ENCODE results near the gene ABR.
A peak's percentile ranks its signal among the peaks of the same experiment; 100 is the strongest.

The ABR gene

GRCh38 chr17:1211287-1211686 is 31.5 kb upstream of the ABR start:
- H3F3A ChIP-seq (ENCODE audit: insufficient read depth, low read length), result peaks cover 3% of the 10 kb centered on the region; the same call in 1 of the 2 replicates
- no peaks in the 10 kb centered on the region for H4K20me1 ChIP-seq (ENCODE audit: insufficient read depth, low read length)
- H2AFZ ChIP-seq (ENCODE audit: low read length), result no peak overlapping the region
- H3K9me2 ChIP-seq (replicated peaks; ENCODE audit: insufficient read depth, low read length), result no peaks in the 10 kb centered on the region
- H3K36me3 ChIP-seq (replicated peaks; ENCODE audit: insufficient read depth, low read length), result no peaks in the 10 kb centered on the region
- peaks cover 88% of the 10 kb centered on the region for H3K27me3 ChIP-seq (replicated peaks; ENCODE audit: insufficient read depth, low read length)
- H3K4me3 ChIP-seq (ENCODE audit: low read length), result no peak overlapping the region
- H3K9me3 ChIP-seq (replicated peaks; ENCODE audit: insufficient read depth, low read length), result no peaks in the 10 kb centered on the region
- TF ChIP-seq CTCF (IDR thresholded peaks at IDR 0.05; ENCODE audit: low read length), result no peak
- TF ChIP-seq EZH2 (optimal IDR thresholded peaks at IDR 0.05; ENCODE audit: low read depth, low read length), result no peak
- no peak for TF ChIP-seq EZH2phosphoT487 (IDR thresholded peaks at IDR 0.05; ENCODE audit: low read length)
- H3K9ac ChIP-seq (ENCODE audit: low read length), result no peak overlapping the region
- H3K4me2 ChIP-seq (ENCODE audit: low read depth, low read length), result no peak overlapping the region
- DNase-seq, result no peak
- H3K27ac ChIP-seq (ENCODE audit: low read length), result no peak overlapping the region
- H3K79me2 ChIP-seq (ENCODE audit: low read length), result no peaks in the 10 kb centered on the region
- 0 out of 2 replicates have a peak, but pooled peaks cover 5% of the 10 kb centered on the region for H3K4me1 ChIP-seq (ENCODE audit: low read length)

GRCh38 chr17:1208966-1209365 is 29.2 kb upstream of the ABR start:
- H3K36me3 ChIP-seq (replicated peaks; ENCODE audit: insufficient read depth, low read length), result no peaks in the 10 kb centered on the region
- H3K4me3 ChIP-seq (ENCODE audit: low read length), result no peak overlapping the region
- H3K9me2 ChIP-seq (replicated peaks; ENCODE audit: insufficient read depth, low read length), result no peaks in the 10 kb centered on the region
- H3K79me2 ChIP-seq (ENCODE audit: low read length), result no peaks in the 10 kb centered on the region
- H3F3A ChIP-seq (ENCODE audit: insufficient read depth, low read length), result peaks cover 6% of the 10 kb centered on the region; the same call in 1 of the 2 replicates
- peaks cover 92% of the 10 kb centered on the region for H3K27me3 ChIP-seq (replicated peaks; ENCODE audit: insufficient read depth, low read length)
- H3K9me3 ChIP-seq (replicated peaks; ENCODE audit: insufficient read depth, low read length), result no peaks in the 10 kb centered on the region
- H3K9ac ChIP-seq (ENCODE audit: low read length), result no peak overlapping the region
- TF ChIP-seq CTCF (IDR thresholded peaks at IDR 0.05; ENCODE audit: low read length), result no peak
- no peak for TF ChIP-seq EZH2phosphoT487 (IDR thresholded peaks at IDR 0.05; ENCODE audit: low read length)
- DNase-seq, result no peak
- no peak overlapping the region for H3K27ac ChIP-seq (ENCODE audit: low read length)
- 0 out of 2 replicates have a peak, but pooled peaks cover 5% of the 10 kb centered on the region for H3K4me1 ChIP-seq (ENCODE audit: low read length)
- H3K4me2 ChIP-seq (ENCODE audit: low read depth, low read length), result no peak overlapping the region
- no peaks in the 10 kb centered on the region for H4K20me1 ChIP-seq (ENCODE audit: insufficient read depth, low read length)
- H2AFZ ChIP-seq (ENCODE audit: low read length), result no peak overlapping the region

- Histone ChIP-seq H3K9me3 (replicated peaks; ENCODE audit: insufficient read depth, low read length) (no peaks in the 10 kb centered on the region), H3K79me2 (ENCODE audit: low read length) (no peaks in the 10 kb centered on the region), H3K27me3 (replicated peaks; ENCODE audit: insufficient read depth, low read length) (peaks cover 84% of the 10 kb centered on the region), H3K9me2 (replicated peaks; ENCODE audit: insufficient read depth, low read length) (no peaks in the 10 kb centered on the region), H3K27ac (ENCODE audit: low read length) (no peak overlapping the region), H4K20me1 (ENCODE audit: insufficient read depth, low read length) (no peaks in the 10 kb centered on the region), H3K4me3 (ENCODE audit: low read length) (no peak overlapping the region), H3K9ac (ENCODE audit: low read length) (no peak overlapping the region), H2AFZ (ENCODE audit: low read length) (no peak overlapping the region), H3K36me3 (replicated peaks; ENCODE audit: insufficient read depth, low read length) (no peaks in the 10 kb centered on the region), H3K4me1 (ENCODE audit: low read length) (0 out of 2 replicates have a peak, but pooled peaks cover 5% of the 10 kb centered on the region), H3F3A (ENCODE audit: insufficient read depth, low read length) (peaks cover 6% of the 10 kb centered on the region; the same call in 1 of the 2 replicates), H3K4me2 (ENCODE audit: low read depth, low read length) (no peak overlapping the region)
- peak; percentile 32 for DNase-seq
- TF ChIP-seq CTCF (IDR thresholded peaks at IDR 0.05; ENCODE audit: low read length), result no peak
- no peak for TF ChIP-seq EZH2phosphoT487 (IDR thresholded peaks at IDR 0.05; ENCODE audit: low read length)
- TF ChIP-seq EZH2 (optimal IDR thresholded peaks at IDR 0.05; ENCODE audit: low read depth, low read length), result no peak
Observed at GRCh38 chr17:1206026-1206777, 26.4 kb upstream of the ABR start.

All from MM.1S (cell line).